ENCODE measurements around the gene SHB. TPM values are rescaled to one million over a fixed set of nuclear protein-coding genes. Genes with fewer than 3 reads are reported as not detected.
"Not testable (repeated sequence)": the region's sequence is repeated elsewhere in the genome, so short reads cannot be mapped to it uniquely, and the experiment has no call there.

SHB gene
- total RNA-seq, 1 experiment from 2014 or later, result 29.6 TPM

GRCh38 chr9:38046661-38047300 lies 22.2 kb downstream of the SHB start:
- no peaks in the 10 kb centered on the region for H3K9me3 Mint-ChIP-seq (ENCODE audit: unreplicated experiment)
- ChIA-PET CTCF (interaction anchor here (1.0 to 1.2 kb wide), 2 partner anchors 41 to 126 kb away, joined by 3 to 5 read pairs; no protein-coding TSS in a partner anchor), POLR2A (interaction anchor here (0.6 to 3.4 kb wide), 8 partner anchors 10 to 144 kb away, joined by 3 to 39 read pairs (median 9); partner anchors contain the start of gene SLC25A51)
- H3K4me3 Mint-ChIP-seq (ENCODE audit: unreplicated experiment), result peak overlapping the region; percentile 36
- peaks cover 40% of the 10 kb centered on the region for H3K4me1 Mint-ChIP-seq (ENCODE audit: insufficient read depth, unreplicated experiment)
- TF ChIP-seq CTCF (IDR thresholded peaks at IDR 0.05; ENCODE audit: unreplicated experiment), result no peak
- H3K27ac Mint-ChIP-seq (ENCODE audit: low read depth, unreplicated experiment), result peak overlapping the region; percentile 81
- intact Hi-C loops (cut with micrococcal nuclease), result loop anchor here (1.0 to 5.0 kb wide), 2 partner anchors 51 to 79 kb away; no protein-coding TSS in a partner anchor
- peaks cover 6% of the 10 kb centered on the region for H3K36me3 Mint-ChIP-seq (ENCODE audit: insufficient read depth, unreplicated experiment)
- H3K27me3 Mint-ChIP-seq (ENCODE audit: insufficient read depth, unreplicated experiment), result no peaks in the 10 kb centered on the region
- no TSS peak for BruUV-seq (replicated peaks)
- peak; percentile 73 for DNase-seq (ENCODE audit: unreplicated experiment)

GRCh38 chr9:38045939-38046338 lies 23.1 kb downstream of the SHB start:
- ChIA-PET CTCF (interaction anchor here (0.7 kb wide), 1 partner anchor 43 kb away, joined by 3 read pairs; no protein-coding TSS in a partner anchor), POLR2A (interaction anchor here (0.6 to 1.0 kb wide), 3 partner anchors 10 to 107 kb away, joined by 3 to 5 read pairs (median 3); no protein-coding TSS in a partner anchor)
- not testable (repeated sequence) for H3K27me3 Mint-ChIP-seq (ENCODE audit: insufficient read depth, unreplicated experiment); DNase-seq (ENCODE audit: unreplicated experiment); H3K36me3 Mint-ChIP-seq (ENCODE audit: insufficient read depth, unreplicated experiment); BruUV-seq (replicated peaks); H3K9me3 Mint-ChIP-seq (ENCODE audit: unreplicated experiment)
- Mint-ChIP-seq H3K4me1 (ENCODE audit: insufficient read depth, unreplicated experiment) (peaks cover 46% of the 10 kb centered on the region), H3K27ac (ENCODE audit: low read depth, unreplicated experiment) (peak overlapping the region; percentile 81), H3K4me3 (ENCODE audit: unreplicated experiment) (peak overlapping the region; percentile 7)
- intact Hi-C loops (cut with micrococcal nuclease), result loop anchor here (5.0 kb wide), 1 partner anchor 79 kb away; no protein-coding TSS in a partner anchor

- no peaks in the 10 kb centered on the region for H3K36me3 Mint-ChIP-seq (ENCODE audit: insufficient read depth, unreplicated experiment)
- DNase-seq (ENCODE audit: unreplicated experiment), result no peak
- ChIA-PET CTCF (interaction anchor here (0.7 to 1.9 kb wide), 2 partner anchors 16 to 22 kb away, joined by 3 to 7 read pairs; no protein-coding TSS in a partner anchor), POLR2A (interaction anchor here (1.1 kb wide), 1 partner anchor 18 kb away, joined by 4 read pairs; no protein-coding TSS in a partner anchor)
- BruUV-seq (replicated peaks), result no TSS peak
- no peaks in the 10 kb centered on the region for H3K9me3 Mint-ChIP-seq (ENCODE audit: unreplicated experiment)
- no peaks in the 10 kb centered on the region for H3K27me3 Mint-ChIP-seq (ENCODE audit: insufficient read depth, unreplicated experiment)
- no peak for TF ChIP-seq CTCF (IDR thresholded peaks at IDR 0.05; ENCODE audit: unreplicated experiment)
- H3K4me1 Mint-ChIP-seq (ENCODE audit: insufficient read depth, unreplicated experiment), result peaks cover 46% of the 10 kb centered on the region
- H3K4me3 Mint-ChIP-seq (ENCODE audit: unreplicated experiment), result no peak overlapping the region
- intact Hi-C loops (cut with micrococcal nuclease), result loop anchor here (5.0 kb wide), 1 partner anchor 77 kb away; no protein-coding TSS in a partner anchor
- H3K27ac Mint-ChIP-seq (ENCODE audit: low read depth, unreplicated experiment), result no peak overlapping the region
These were observed 24.3 kb downstream of the SHB start for GRCh38 chr9:38044706-38045105.

GRCh38 chr9:38043931-38044623 lies 24.9 kb downstream of the SHB start:
- Mint-ChIP-seq H3K27me3 (ENCODE audit: insufficient read depth, unreplicated experiment) (no peaks in the 10 kb centered on the region), H3K9me3 (ENCODE audit: unreplicated experiment) (no peaks in the 10 kb centered on the region), H3K4me1 (ENCODE audit: insufficient read depth, unreplicated experiment) (peaks cover 46% of the 10 kb centered on the region), H3K27ac (ENCODE audit: low read depth, unreplicated experiment) (no peak overlapping the region), H3K4me3 (ENCODE audit: unreplicated experiment) (no peak overlapping the region), H3K36me3 (ENCODE audit: insufficient read depth, unreplicated experiment) (no peaks in the 10 kb centered on the region)
- CTCF ChIA-PET, result interaction anchor here (0.6 to 1.9 kb wide), 3 partner anchors 23 to 303 kb away, joined by 3 to 7 read pairs (median 6); no protein-coding TSS in a partner anchor
- no peak for TF ChIP-seq CTCF (IDR thresholded peaks at IDR 0.05; ENCODE audit: unreplicated experiment)
- intact Hi-C loops (cut with micrococcal nuclease), result no loop called here
- POLR2A ChIA-PET, result interaction anchor here (0.7 to 1.1 kb wide), 2 partner anchors 18 to 23 kb away, joined by 3 to 4 read pairs; no protein-coding TSS in a partner anchor
- DNase-seq (ENCODE audit: unreplicated experiment), result no peak
- BruUV-seq (replicated peaks), result no TSS peak
